HUES64 (cell line): ENCODE results near the gene FRMD5.

Experiments used
- H3K27ac ChIP-seq: 2 replicates; pipeline ENCODE4 v1.7.0; 2013; ENCODE audit warnings: low read depth, low read length, inconsistent platforms
- H3K27me3 ChIP-seq: 2 replicates; pipeline ENCODE4 v1.6.1; 2013; ENCODE audit warnings: mild to moderate bottlenecking, low read length; ENCODE audit not compliant: insufficient read depth
- H3K36me3 ChIP-seq: 2 replicates; pipeline ENCODE4 v1.6.1; 2013; ENCODE audit warnings: mild to moderate bottlenecking, low read length; ENCODE audit not compliant: insufficient read depth
- H3K4me1 ChIP-seq: 2 replicates; pipeline ENCODE4 v1.6.1; 2013; ENCODE audit warnings: mild to moderate bottlenecking, low read length, moderate library complexity; ENCODE audit not compliant: insufficient read depth
- H3K4me3 ChIP-seq: 2 replicates; pipeline ENCODE4 v1.5.1; 2013; ENCODE audit warnings: mild to moderate bottlenecking, low read length, moderate library complexity
- H3K9ac ChIP-seq: 2 replicates; pipeline ENCODE4 v1.6.1; 2013; ENCODE audit warnings: mild to moderate bottlenecking, low read depth, low read length
- H3K9me3 ChIP-seq: 2 replicates; pipeline ENCODE4 v1.6.1; 2013; ENCODE audit warnings: low read depth, low read length; ENCODE audit not compliant: insufficient read depth
- WGBS: fragments of 150-250, 120-280 bp; methylation state at CpG from one replicate; pipeline ENCODE4 v1.1.7; 2013; ENCODE audit warnings: missing lambda C conversion rate; 5-methylcytosine and 5-hydroxymethylcytosine counted together

The FRMD5 gene

GRCh38 chr15:44207643-44208042 lies 12.6 kb upstream of the FRMD5 start:
- no peak overlapping the region for H3K9ac ChIP-seq

GRCh38 chr15:44199393-44199792 lies 4.3 kb upstream of the FRMD5 start:
- Histone ChIP-seq H3K27ac (no peak overlapping the region), H3K36me3 (no peaks in the 10 kb centered on the region), H3K9ac (no peak overlapping the region), H3K9me3 (no peaks in the 10 kb centered on the region), H3K4me3 (no peak overlapping the region), H3K4me1 (no peaks in the 10 kb centered on the region), H3K27me3 (peaks cover 3% of the 10 kb centered on the region)
- WGBS = 73% methylated on average over 3 of the region's 3 CpGs

More at GRCh38 chr15:44207643-44208042, 12.6 kb upstream of the FRMD5 start:
- H3K4me3 ChIP-seq = no peak overlapping the region
- no peaks in the 10 kb centered on the region for H3K9me3 ChIP-seq
- no peak overlapping the region for H3K27ac ChIP-seq
- 92% methylated on average over 2 of the region's 2 CpGs for WGBS
- H3K36me3 ChIP-seq = no peaks in the 10 kb centered on the region
- no peaks in the 10 kb centered on the region for H3K4me1 ChIP-seq
- no peaks in the 10 kb centered on the region for H3K27me3 ChIP-seq

GRCh38 chr15:44194323-44195150 lies 534 bp downstream of the FRMD5 start:
- Histone ChIP-seq H3K4me3 (peak overlapping the region; percentile 76), H3K36me3 (no peaks in the 10 kb centered on the region), H3K4me1 (peaks cover 8% of the 10 kb centered on the region), H3K9me3 (no peaks in the 10 kb centered on the region), H3K27me3 (peaks cover 20% of the 10 kb centered on the region), H3K27ac (no peak overlapping the region), H3K9ac (peak overlapping the region; percentile 35)
- under 1% methylated on average over 73 of the region's 74 CpGs for WGBS

GRCh38 chr15:44193651-44194322 lies 1.3 kb downstream of the FRMD5 start:
- Histone ChIP-seq H3K36me3 (no peaks in the 10 kb centered on the region), H3K4me3 (peak overlapping the region; percentile 76), H3K27me3 (peaks cover 20% of the 10 kb centered on the region), H3K9ac (peak overlapping the region; percentile 35), H3K9me3 (no peaks in the 10 kb centered on the region), H3K4me1 (peaks cover 8% of the 10 kb centered on the region), H3K27ac (no peak overlapping the region)
- WGBS = 6% methylated on average over 19 of the region's 20 CpGs

GRCh38 chr15:44188795-44189194 lies 6.3 kb downstream of the FRMD5 start:
- H3K9me3 ChIP-seq = no peaks in the 10 kb centered on the region
- no peak overlapping the region for H3K27ac ChIP-seq
- H3K4me3 ChIP-seq = no peak overlapping the region
- peaks cover 10% of the 10 kb centered on the region for H3K27me3 ChIP-seq
- WGBS = 90% methylated on average over 4 of the region's 4 CpGs
- H3K9ac ChIP-seq = no peak overlapping the region
- peaks cover 8% of the 10 kb centered on the region for H3K4me1 ChIP-seq
- no peaks in the 10 kb centered on the region for H3K36me3 ChIP-seq

- whole genome bisulfite sequencing = 95% methylated on average over 6 of the region's 6 CpGs
- Histone ChIP-seq H3K4me3 (no peak overlapping the region), H3K36me3 (no peaks in the 10 kb centered on the region), H3K4me1 (no peaks in the 10 kb centered on the region), H3K27ac (no peak overlapping the region), H3K9me3 (no peaks in the 10 kb centered on the region), H3K27me3 (no peaks in the 10 kb centered on the region), H3K9ac (no peak overlapping the region)
These were observed 8.4 kb downstream of the FRMD5 start for GRCh38 chr15:44186705-44187104.

- H3K27me3 ChIP-seq = no peaks in the 10 kb centered on the region
- H3K36me3 ChIP-seq = no peaks in the 10 kb centered on the region
- H3K27ac ChIP-seq = no peak overlapping the region
- no peak overlapping the region for H3K4me3 ChIP-seq
- no peak overlapping the region for H3K9ac ChIP-seq
- no peaks in the 10 kb centered on the region for H3K4me1 ChIP-seq
- 96% methylated on average over 4 of the region's 4 CpGs for WGBS
- H3K9me3 ChIP-seq = no peaks in the 10 kb centered on the region
These were observed 11.7 kb downstream of the FRMD5 start for GRCh38 chr15:44183363-44183762.

- H3K4me1 ChIP-seq = no peaks in the 10 kb centered on the region
- no peak overlapping the region for H3K9ac ChIP-seq
- 100% methylated on average over 2 of the region's 2 CpGs for WGBS
- no peak overlapping the region for H3K27ac ChIP-seq
- no peaks in the 10 kb centered on the region for H3K27me3 ChIP-seq
- no peaks in the 10 kb centered on the region for H3K9me3 ChIP-seq
- H3K4me3 ChIP-seq = no peak overlapping the region
- H3K36me3 ChIP-seq = no peaks in the 10 kb centered on the region
These were observed 13.7 kb downstream of the FRMD5 start for GRCh38 chr15:44181410-44181809.

GRCh38 chr15:44177139-44177538 lies 17.9 kb downstream of the FRMD5 start:
- Histone ChIP-seq H3K9ac (no peak overlapping the region), H3K36me3 (no peaks in the 10 kb centered on the region), H3K4me1 (no peaks in the 10 kb centered on the region), H3K9me3 (no peaks in the 10 kb centered on the region), H3K4me3 (no peak overlapping the region), H3K27me3 (no peaks in the 10 kb centered on the region), H3K27ac (no peak overlapping the region)
- no CpG with 5 or more reads among the region's 1 CpG for WGBS

- no peaks in the 10 kb centered on the region for H3K9me3 ChIP-seq
- H3K4me3 ChIP-seq = no peak overlapping the region
- no peak overlapping the region for H3K9ac ChIP-seq
- no peak overlapping the region for H3K27ac ChIP-seq
- no peaks in the 10 kb centered on the region for H3K27me3 ChIP-seq
- H3K4me1 ChIP-seq = no peaks in the 10 kb centered on the region
- H3K36me3 ChIP-seq = no peaks in the 10 kb centered on the region
These were observed 21.3 kb downstream of the FRMD5 start for GRCh38 chr15:44173813-44174212.

- Histone ChIP-seq H3K9me3 (no peaks in the 10 kb centered on the region), H3K27me3 (no peaks in the 10 kb centered on the region), H3K27ac (no peak overlapping the region), H3K4me3 (no peak overlapping the region), H3K36me3 (no peaks in the 10 kb centered on the region), H3K4me1 (no peaks in the 10 kb centered on the region), H3K9ac (no peak overlapping the region)
- 88% methylated on average over 4 of the region's 5 CpGs for WGBS
These were observed 31.7 kb downstream of the FRMD5 start for GRCh38 chr15:44163370-44163769.
